ENCODE results near the gene MCEMP1. TPM values are rescaled to one million over a fixed set of nuclear protein-coding genes. Genes with fewer than 3 reads are reported as not detected.

MCEMP1 gene
- total and polyA plus RNA-seq, 2 of the 4 experiments (the other 2 are of a cell fraction) = 0.15 TPM; not detected in 1

DNA sequence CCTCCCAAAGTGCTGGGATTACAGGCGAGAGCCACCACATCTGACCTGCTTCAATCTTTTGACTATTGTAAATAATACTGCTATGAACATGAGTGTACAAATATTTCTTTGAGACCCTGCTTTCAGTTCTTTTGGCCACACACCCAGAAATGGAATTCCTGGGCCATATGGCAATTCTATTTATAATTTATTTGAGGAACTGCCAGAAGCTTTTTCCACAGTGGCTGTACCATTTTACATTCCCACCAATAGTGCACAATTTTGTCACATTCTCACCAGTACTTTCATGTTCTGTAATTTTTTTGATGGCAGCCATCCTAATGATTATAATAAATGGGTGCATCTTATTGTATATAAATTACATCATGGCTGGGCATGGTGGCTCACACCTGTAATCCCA, 38.8 kb downstream of the MCEMP1 start:
- Histone ChIP-seq H3K79me1 (ENCODE audit: low read depth in 1 of 2, low read length in 2 of 2) (no peaks in the 10 kb centered on the region), H3K4ac (ENCODE audit: low read depth, low read length) (no peak overlapping the region), H3K27me3 (ENCODE audit: control insufficient read depth, insufficient read depth, low read length) (peaks cover 4% of the 10 kb centered on the region), H2BK120ac (ENCODE audit: low read depth, low read length) (no peak overlapping the region), H3K36me3 (ENCODE audit: control insufficient read depth, insufficient read depth, low read length) (no peaks in the 10 kb centered on the region), H4K20me1 (ENCODE audit: insufficient read depth, low read length) (no peaks in the 10 kb centered on the region), H2AK5ac (ENCODE audit: low read depth, low read length) (no peak overlapping the region), H2AFZ (replicated peaks; ENCODE audit: low read length, poor library complexity) (no peak overlapping the region), H2BK20ac (ENCODE audit: low read depth, low read length) (no peak overlapping the region), H3K4me1 (ENCODE audit: control insufficient read depth, insufficient read depth, low read length) (no peaks in the 10 kb centered on the region), H4K8ac (ENCODE audit: low read depth in 2 of 2, low read length in 2 of 2) (no peak overlapping the region), H3K18ac (ENCODE audit: low read depth, low read length) (no peak overlapping the region), H4K91ac (ENCODE audit: insufficient read depth, low read depth, low read length) (no peak overlapping the region), H3K23ac (ENCODE audit: low read depth, low read length) (no peak overlapping the region), H2BK5ac (ENCODE audit: low read depth, low read length, poor library complexity, severe bottlenecking) (no peak overlapping the region), H4K5ac (ENCODE audit: low read depth, low read length) (no peak overlapping the region), H3K9ac (ENCODE audit: low read depth, low read length) (no peak overlapping the region), H3K27ac (ENCODE audit: insufficient read depth, low read length) (no peak overlapping the region), H2BK15ac (ENCODE audit: low read depth, low read length) (no peak overlapping the region), H3K14ac (replicated peaks; ENCODE audit: low read depth, low read length) (no peak overlapping the region), H3K9me1 (ENCODE audit: insufficient read depth, low read length) (no peaks in the 10 kb centered on the region), H3K4me3 (ENCODE audit: insufficient read depth, low read depth, low read length) (no peak overlapping the region), H3K56ac (ENCODE audit: extremely low read depth, insufficient read depth, low read length) (no peak overlapping the region), H3K4me2 (ENCODE audit: low read depth, low read length) (no peak overlapping the region), H3K9me3 (ENCODE audit: control insufficient read depth, insufficient read depth, low read length) (peaks cover 2% of the 10 kb centered on the region; the same call in 1 of the 2 replicates), H2AK9ac (replicated peaks; ENCODE audit: low read depth, low read length, poor library complexity) (no peak overlapping the region)
- dilution Hi-C loops (cut with HindIII; ENCODE audit: low sequenced_read_pairs, unreplicated experiment) (no loop called here), intact Hi-C loops (cut with micrococcal nuclease) (no loop called here), in situ Hi-C loops (cut with MboI; ENCODE audit: low sequenced_read_pairs) (no loop called here)
- no peak for DNase-seq
- WGBS, 2 experiments (ENCODE audit: extremely low coverage in 2 of 2, insufficient read length in 1 of 2) = no CpG with 5 or more reads among the region's 1 CpG
- POLR2A ChIA-PET (ENCODE audit: unreplicated experiment) = no interaction called here
- CTCF ChIA-PET = no interaction called here
- ATAC-seq (ENCODE audit: low read depth) = no peak
- TF ChIP-seq RCOR1 (IDR thresholded peaks at IDR 0.05; ENCODE audit: insufficient replicate concordance, low read length) (no peak), SMC3 (IDR thresholded peaks at IDR 0.05; ENCODE audit: low read depth, low read length) (no peak), MXI1 (IDR thresholded peaks at IDR 0.05; ENCODE audit: borderline replicate concordance, low read depth, low read length) (no peak), CHD1 (IDR thresholded peaks at IDR 0.05; ENCODE audit: low read depth, low read length) (no peak), NFE2L2 (IDR thresholded peaks at IDR 0.05; ENCODE audit: low read depth, low read length) (no peak), CEBPB (IDR thresholded peaks at IDR 0.05; ENCODE audit: low read depth, low read length) (no peak)
- BruUV-seq (replicated peaks) = no TSS peak

All from IMR-90 (cell line).